Epithelial cell of proximal tubule (primary cell): ENCODE measurements around the gene C1orf21. TPM values are rescaled to one million over a fixed set of nuclear protein-coding genes. Genes with fewer than 3 reads are reported as not detected.

Experiments used
- DNase-seq: peaks from one replicate; pipeline ENCODE4 v3.0.0-alpha.2; 2011; ENCODE audit warnings: low read depth
- H3K4me3 ChIP-seq: 2 replicates; pipeline ENCODE4 v1.5.1; 2011; ENCODE audit warnings: low read depth, mild to moderate bottlenecking, low read length
- total RNA-seq: library from RNA; depleted of rRNA; stranded (reverse); fragments of >200 nt; gene quantifications from 2 replicates; pipeline ENCODE4 v1.2.3, GENCODE V29; 2015
- TF ChIP-seq, protein P1 (sequence below): conservative IDR thresholded peaks from 2 replicates; pipeline ENCODE4 v1.5.1; 2012; ENCODE audit warnings: low read depth, mild to moderate bottlenecking, low read length

The C1orf21 gene
- total RNA-seq, 1 donor from 2014 or later: 2.3 TPM

DNA sequence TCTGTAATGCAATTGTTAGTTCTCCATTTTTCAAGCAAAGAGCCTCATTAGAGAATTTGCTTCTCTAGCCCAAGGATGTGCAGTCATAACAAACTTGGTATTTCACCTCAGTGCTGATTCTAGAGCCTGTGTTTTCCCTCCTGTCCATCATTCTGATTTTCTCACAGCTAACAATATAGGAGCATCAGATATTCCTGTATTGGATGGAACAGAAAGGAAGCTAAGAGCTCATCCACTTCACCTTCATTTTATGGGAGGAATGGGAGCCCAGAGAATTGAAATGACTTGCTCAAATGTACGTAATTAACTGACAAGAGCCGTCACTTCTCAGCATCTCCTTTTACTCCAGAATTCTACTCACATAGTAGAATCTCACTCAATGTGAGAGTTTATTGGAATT lies 271.2 kb downstream of the C1orf21 start:
- TF ChIP-seq, protein P1, sequence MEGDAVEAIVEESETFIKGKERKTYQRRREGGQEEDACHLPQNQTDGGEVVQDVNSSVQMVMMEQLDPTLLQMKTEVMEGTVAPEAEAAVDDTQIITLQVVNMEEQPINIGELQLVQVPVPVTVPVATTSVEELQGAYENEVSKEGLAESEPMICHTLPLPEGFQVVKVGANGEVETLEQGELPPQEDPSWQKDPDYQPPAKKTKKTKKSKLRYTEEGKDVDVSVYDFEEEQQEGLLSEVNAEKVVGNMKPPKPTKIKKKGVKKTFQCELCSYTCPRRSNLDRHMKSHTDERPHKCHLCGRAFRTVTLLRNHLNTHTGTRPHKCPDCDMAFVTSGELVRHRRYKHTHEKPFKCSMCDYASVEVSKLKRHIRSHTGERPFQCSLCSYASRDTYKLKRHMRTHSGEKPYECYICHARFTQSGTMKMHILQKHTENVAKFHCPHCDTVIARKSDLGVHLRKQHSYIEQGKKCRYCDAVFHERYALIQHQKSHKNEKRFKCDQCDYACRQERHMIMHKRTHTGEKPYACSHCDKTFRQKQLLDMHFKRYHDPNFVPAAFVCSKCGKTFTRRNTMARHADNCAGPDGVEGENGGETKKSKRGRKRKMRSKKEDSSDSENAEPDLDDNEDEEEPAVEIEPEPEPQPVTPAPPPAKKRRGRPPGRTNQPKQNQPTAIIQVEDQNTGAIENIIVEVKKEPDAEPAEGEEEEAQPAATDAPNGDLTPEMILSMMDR: no peak
- no peak overlapping the region for H3K4me3 ChIP-seq
- no peak for DNase-seq

- TF ChIP-seq, protein P1: no peak
- no peak overlapping the region for H3K4me3 ChIP-seq
- DNase-seq: no peak
These were observed 273.8 kb downstream of the C1orf21 start for GRCh38 chr1:184660462-184661191.

DNA sequence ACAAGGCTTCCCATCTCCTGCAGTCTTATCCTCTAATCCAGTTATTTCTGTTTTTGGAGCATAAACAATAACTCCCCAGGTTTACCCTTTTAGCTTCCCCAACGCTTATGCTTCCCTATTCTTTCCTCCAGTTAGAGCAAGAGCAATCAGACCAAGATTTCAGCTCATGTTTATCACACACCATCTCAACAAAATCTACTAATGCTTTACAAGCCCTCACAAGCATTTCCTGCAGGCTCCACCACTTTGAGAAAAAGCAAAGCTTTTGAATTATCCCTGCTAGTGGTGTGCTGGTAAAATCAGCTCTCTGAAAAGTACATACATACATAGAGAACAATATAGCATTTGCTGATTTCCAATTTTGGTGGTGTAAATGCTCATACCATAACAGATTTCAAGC lies 275.0 kb downstream of the C1orf21 start:
- no peak overlapping the region for H3K4me3 ChIP-seq
- TF ChIP-seq, protein P1: no peak
- DNase-seq: no peak

GRCh38 chr1:184664042-184664660 lies 277.3 kb downstream of the C1orf21 start:
- H3K4me3 ChIP-seq: peak overlapping the region; percentile 44
- DNase-seq: no peak
- TF ChIP-seq, protein P1: peak; percentile 87

- H3K4me3 ChIP-seq: no peak overlapping the region
- DNase-seq: no peak
- TF ChIP-seq, protein P1: no peak
These were observed 277.8 kb downstream of the C1orf21 start for GRCh38 chr1:184664661-184665060.

GRCh38 chr1:184665360-184665759 lies 278.5 kb downstream of the C1orf21 start:
- TF ChIP-seq, protein P1: no peak
- no peak overlapping the region for H3K4me3 ChIP-seq
- no peak for DNase-seq
